PC-3 (cell line): Measurements from ENCODE around the gene HAGHL. TPM values are rescaled to one million over a fixed set of nuclear protein-coding genes. Genes with fewer than 3 reads are reported as not detected.

ENCODE experiments used
- ATAC-seq: fragments of 200-7000 bp; cut with Tn5 transposase; 2 replicates; pipeline ENCODE4 v1.9.1; 2020; ENCODE audit warnings: mild to moderate bottlenecking, moderate library complexity
- BruUV-seq: library from RNA; stranded (reverse); fragments of 400-500 nt; replicated peaks from 2 replicates; lab custom pipeline; 2021; lab: Mats Ljungman, UMichigan
- CTCF ChIA-PET: fragments of 300-600 bp; sonication (Branson Sonifier 250); formaldehyde crosslinking; loops from one replicate; lab custom pipeline; 2022; ENCODE audit warnings: antibody characterized with exemption; lab: Charles Lee
- POLR2A ChIA-PET: fragments of 300-600 bp; sonication (Branson Sonifier 250); formaldehyde crosslinking; loops from one replicate; lab custom pipeline; 2022; ENCODE audit warnings: antibody characterized with exemption; ENCODE audit not compliant: unreplicated experiment; lab: Charles Lee
- DNase-seq: peaks from one replicate; pipeline ENCODE4 v3.0.0-alpha.2; 2015
- H2AFZ ChIP-seq: fragments of 300-600 bp; sonication (generic); 2 replicates; pipeline ENCODE4 v1.6.0; 2016; ENCODE audit warnings: antibody characterized with exemption, low read length
- H3F3A ChIP-seq: fragments of 300-600 bp; sonication (generic); one replicate; pipeline ENCODE4 v1.6.0; 2017; ENCODE audit warnings: antibody characterized with exemption, low read length, control low read depth, mild to moderate bottlenecking; ENCODE audit not compliant: unreplicated experiment
- H3K27ac ChIP-seq: fragments of 300-600 bp; sonication (generic); 2 replicates; pipeline ENCODE4 v1.5.1; 2016; ENCODE audit warnings: mild to moderate bottlenecking, low read length
- H3K27me3 ChIP-seq: fragments of 300-600 bp; sonication (generic); 2 replicates; pipeline ENCODE4 v1.6.1; 2016; ENCODE audit warnings: low read length, mixed read lengths
- H3K36me3 ChIP-seq: fragments of 300-600 bp; sonication (generic); 2 replicates; pipeline ENCODE4 v1.6.1; 2016; ENCODE audit warnings: low read depth, mixed run types, low read length, mixed read lengths
- H3K4me1 ChIP-seq: fragments of 300-600 bp; sonication (generic); 2 replicates; pipeline ENCODE4 v1.5.1; 2016; ENCODE audit warnings: low read length; ENCODE audit not compliant: insufficient read depth
- H3K4me2 ChIP-seq: fragments of 300-600 bp; sonication (generic); 2 replicates; pipeline ENCODE4 v1.6.0; 2016; ENCODE audit warnings: low read length
- H3K4me3 ChIP-seq: fragments of 300-600 bp; sonication (generic); 2 replicates; pipeline ENCODE4 v1.5.1; 2016; ENCODE audit warnings: mild to moderate bottlenecking, low read length, mixed read lengths
- H3K79me2 ChIP-seq: fragments of 300-600 bp; sonication (generic); 2 replicates; pipeline ENCODE4 v1.6.1; 2017; ENCODE audit warnings: low read length, mixed read lengths
- H3K9ac ChIP-seq: fragments of 300-600 bp; sonication (generic); 2 replicates; pipeline ENCODE4 v1.6.0; 2016; ENCODE audit warnings: mild to moderate bottlenecking, low read length
- H3K9me2 ChIP-seq: fragments of 300-600 bp; sonication (generic); replicated peaks from 2 replicates; pipeline ENCODE4 v1.6.1; 2016; ENCODE audit warnings: mixed run types, low read length, mixed read lengths
- H3K9me3 ChIP-seq: fragments of 300-600 bp; sonication (generic); 2 replicates; pipeline ENCODE4 v1.6.1; 2016; ENCODE audit warnings: low read length, mixed read lengths
- H4K20me1 ChIP-seq: fragments of 300-600 bp; sonication (generic); 2 replicates; pipeline ENCODE4 v1.6.1; 2016; ENCODE audit warnings: low read length, mixed read lengths
- CTCF ChIP-seq: fragments of 300-600 bp; sonication (generic); conservative IDR thresholded peaks from 2 replicates; pipeline ENCODE4 v1.5.1; 2017; ENCODE audit warnings: antibody characterized with exemption, low read depth, mild to moderate bottlenecking, low read length
- EZH2 ChIP-seq: fragments of 300-600 bp; sonication (generic); IDR thresholded peaks from one replicate; pipeline ENCODE4 v1.6.1; 2017; ENCODE audit warnings: antibody characterized with exemption, mild to moderate bottlenecking, low read length; ENCODE audit not compliant: unreplicated experiment
- EZH2phosphoT487 ChIP-seq: fragments of 300-600 bp; sonication (generic); IDR thresholded peaks from 2 replicates; pipeline ENCODE4 v1.6.1; 2018; ENCODE audit warnings: mild to moderate bottlenecking, antibody characterized with exemption, low read length, borderline replicate concordance
- intact Hi-C: fragments of 100-400 bp; cut with micrococcal nuclease; formaldehyde crosslinking; loops from 2 replicates; pipeline ENCODE4 v1.9.0; 2023
- total RNA-seq: library from RNA; depleted of rRNA; stranded (reverse); fragments of >200 nt; gene quantifications from 2 replicates; pipeline ENCODE4 v1.2.3, GENCODE V29; 2014

HAGHL gene
- total RNA-seq, 1 experiment from 2014 or later, result 16.4 TPM

GRCh38 chr16:678209-678857, 48.6 kb upstream of the HAGHL start:
- Histone ChIP-seq H3K27me3 (no peaks in the 10 kb centered on the region), H3K27ac (no peak overlapping the region), H3K9me2 (no peaks in the 10 kb centered on the region), H3K9ac (no peak overlapping the region), H3K4me2 (no peak overlapping the region), H4K20me1 (peaks cover 10% of the 10 kb centered on the region; the same call in 1 of the 2 replicates), H3K4me3 (no peak overlapping the region), H3K4me1 (peaks cover 21% of the 10 kb centered on the region), H3K79me2 (peaks cover 30% of the 10 kb centered on the region), H3F3A (no peaks in the 10 kb centered on the region), H3K36me3 (peaks cover 6% of the 10 kb centered on the region), H2AFZ (no peak overlapping the region), H3K9me3 (no peaks in the 10 kb centered on the region)
- no peak for DNase-seq
- CTCF ChIA-PET, result no interaction called here
- POLR2A ChIA-PET, result no interaction called here
- intact Hi-C loops, result no loop called here
- TF ChIP-seq EZH2 (no peak), EZH2phosphoT487 (no peak), CTCF (no peak)
- no TSS peak for BruUV-seq
- no peak for ATAC-seq

- no TSS peak for BruUV-seq
- CTCF ChIA-PET, result no interaction called here
- H3K36me3 ChIP-seq, result peaks cover 6% of the 10 kb centered on the region
- no peak overlapping the region for H3K27ac ChIP-seq
- ATAC-seq (peak; percentile 1), DNase-seq (peak; percentile 12)
- peak overlapping the region; percentile 71 for H3K4me2 ChIP-seq
- H3F3A ChIP-seq, result no peaks in the 10 kb centered on the region
- peak overlapping the region; percentile 42; the same call in 1 of the 2 replicates for H3K4me3 ChIP-seq
- no peak overlapping the region for H3K9ac ChIP-seq
- H3K9me3 ChIP-seq, result no peaks in the 10 kb centered on the region
- H3K9me2 ChIP-seq, result no peaks in the 10 kb centered on the region
- intact Hi-C loops, result no loop called here
- TF ChIP-seq CTCF (no peak), EZH2 (no peak), EZH2phosphoT487 (no peak)
- H3K4me1 ChIP-seq, result peaks cover 26% of the 10 kb centered on the region
- H3K27me3 ChIP-seq, result no peaks in the 10 kb centered on the region
- no peak overlapping the region for H2AFZ ChIP-seq
- peaks cover 35% of the 10 kb centered on the region for H3K79me2 ChIP-seq
- POLR2A ChIA-PET, result no interaction called here
- H4K20me1 ChIP-seq, result peaks cover 10% of the 10 kb centered on the region; the same call in 1 of the 2 replicates
These were observed 47.8 kb upstream of the HAGHL start for GRCh38 chr16:678858-679813.
